HG03280 (cell line): ENCODE measurements around the gene RHO.

Experiments used
- ATAC-seq: cut with Tn5 transposase; IDR thresholded peaks from one replicate; pipeline ENCODE4 v1.9.1; 2021; ENCODE audit warnings: mild to moderate bottlenecking, moderate library complexity; ENCODE audit not compliant: unreplicated experiment

RHO gene

GRCh38 chr3:129519896-129520715 lies 8.3 kb upstream of the RHO start:
- ATAC-seq: no peak

GRCh38 chr3:129520960-129521359 lies 7.5 kb upstream of the RHO start:
- no peak for ATAC-seq

GRCh38 chr3:129521611-129522010 lies 6.8 kb upstream of the RHO start:
- ATAC-seq: no peak

GRCh38 chr3:129522953-129523352 lies 5.5 kb upstream of the RHO start:
- ATAC-seq: no peak

GRCh38 chr3:129524081-129524480 lies 4.4 kb upstream of the RHO start:
- ATAC-seq: no peak

GRCh38 chr3:129525341-129525968 lies 3.0 kb upstream of the RHO start:
- no peak for ATAC-seq

GRCh38 chr3:129526121-129526900 lies 2.1 kb upstream of the RHO start:
- peak; percentile 83 for ATAC-seq

GRCh38 chr3:129527262-129527661 lies 1.2 kb upstream of the RHO start:
- no peak for ATAC-seq

GRCh38 chr3:129529436-129530210 lies 1.2 kb downstream of the RHO start:
- ATAC-seq: no peak

- ATAC-seq: no peak
These were observed 1.9 kb downstream of the RHO start for GRCh38 chr3:129530251-129530791.

GRCh38 chr3:129530821-129531220 lies 2.4 kb downstream of the RHO start:
- no peak for ATAC-seq

- no peak for ATAC-seq
These were observed 3.3 kb downstream of the RHO start for GRCh38 chr3:129531699-129532098.

GRCh38 chr3:129532261-129532660 lies 3.8 kb downstream of the RHO start:
- no peak for ATAC-seq

- no peak for ATAC-seq
These were observed 5.0 kb downstream of the RHO start for GRCh38 chr3:129533406-129533805.

GRCh38 chr3:129534428-129535027 lies 6.1 kb downstream of the RHO start:
- no peak for ATAC-seq

GRCh38 chr3:129535075-129535474 lies 6.6 kb downstream of the RHO start:
- no peak for ATAC-seq

- ATAC-seq: no peak
These were observed 7.9 kb downstream of the RHO start for GRCh38 chr3:129536374-129536667.

- ATAC-seq: no peak
These were observed 8.4 kb downstream of the RHO start for GRCh38 chr3:129536804-129537203.

GRCh38 chr3:129539206-129539605 lies 10.8 kb downstream of the RHO start:
- ATAC-seq: no peak

GRCh38 chr3:129540776-129541516 lies 12.5 kb downstream of the RHO start:
- no peak for ATAC-seq
